GM18870 (cell line): ENCODE measurements around the gene NAXD.

Source experiments
- ATAC-seq: cut with Tn5 transposase; IDR thresholded peaks from one replicate; pipeline ENCODE4 v1.9.1; 2021; ENCODE audit warnings: moderate library complexity; ENCODE audit not compliant: unreplicated experiment

NAXD gene

DNA sequence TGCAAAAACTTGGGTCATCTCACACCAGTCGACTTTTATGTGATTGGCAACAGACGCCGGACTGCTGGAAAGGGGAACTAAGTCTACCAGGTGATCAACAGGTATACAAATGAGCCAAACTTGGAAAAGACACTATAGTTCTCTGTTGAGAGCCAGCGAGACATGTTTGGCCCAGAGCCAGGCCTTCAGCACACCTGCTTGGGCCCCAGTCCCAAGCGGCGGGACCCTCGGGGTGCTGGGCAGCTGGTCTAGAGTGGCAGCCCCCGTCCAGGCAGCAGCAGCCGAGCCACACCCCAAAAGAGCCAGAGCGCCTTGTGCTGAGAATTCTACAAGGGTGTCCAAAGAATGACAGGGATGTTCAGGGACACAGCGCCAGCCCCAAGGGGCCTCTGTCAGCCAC lies 28.0 kb downstream of the NAXD start:
- no peak for ATAC-seq

DNA sequence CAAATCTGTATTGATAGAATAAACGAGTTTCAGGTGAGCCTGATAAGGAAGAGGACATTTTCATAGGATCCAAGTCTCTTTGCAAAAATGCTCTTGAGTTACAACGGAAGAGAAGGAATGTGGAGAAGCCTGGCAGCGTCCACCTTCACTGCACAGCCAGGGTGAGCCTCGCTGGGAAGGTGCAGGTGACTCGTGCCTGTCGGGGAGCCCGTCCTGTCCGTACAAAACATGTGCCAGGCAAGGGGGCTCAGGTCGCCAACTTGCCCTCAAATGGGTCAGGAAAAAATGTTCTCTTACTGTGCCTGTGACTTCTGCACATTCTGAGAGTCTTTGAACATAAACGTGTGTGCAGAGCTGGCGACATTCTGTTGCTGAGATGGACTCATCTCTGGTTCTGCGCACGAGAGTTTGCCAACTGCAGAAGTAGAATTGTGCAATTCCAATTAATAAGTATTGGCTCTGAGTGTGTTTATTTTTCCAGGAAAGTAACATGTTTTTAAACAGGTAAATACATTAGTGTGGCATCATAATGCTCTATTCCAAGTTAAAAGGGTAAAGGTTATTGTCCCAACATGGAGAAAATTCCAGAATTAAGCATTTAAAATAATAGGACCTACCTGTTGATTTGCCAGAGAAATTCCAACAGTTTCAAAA lies 28.6 kb downstream of the NAXD start:
- ATAC-seq = no peak

DNA sequence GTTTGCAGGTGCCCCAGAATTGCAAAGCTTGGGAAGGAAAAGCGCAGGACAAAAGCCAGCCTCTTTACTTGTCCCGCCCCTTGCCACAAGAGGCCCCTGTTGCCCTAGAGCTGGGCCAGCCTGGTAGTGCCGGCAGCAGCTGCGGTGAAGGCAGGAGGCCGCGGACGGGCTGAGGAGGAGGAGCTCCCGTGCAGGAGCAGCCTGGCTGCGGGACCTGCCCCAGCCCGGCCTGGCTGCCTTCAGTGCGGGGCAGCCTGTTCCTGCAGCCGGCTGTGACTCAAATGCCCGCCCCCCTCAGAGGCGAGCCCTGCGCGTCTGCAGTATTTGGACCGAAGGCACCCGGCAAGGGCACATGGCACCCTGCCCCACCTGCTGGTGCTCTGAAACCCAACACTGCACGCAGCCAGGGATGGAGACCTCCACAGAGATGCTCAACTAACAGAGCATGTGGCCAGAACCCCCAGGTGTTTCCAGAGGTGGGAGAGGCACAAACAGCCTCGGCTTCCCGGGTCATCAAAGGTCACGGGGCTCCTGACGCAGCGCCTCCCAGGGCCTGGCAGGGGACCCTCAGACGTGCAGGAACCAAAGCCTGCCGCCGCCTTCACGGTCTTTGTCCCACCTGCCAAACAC lies 29.7 kb downstream of the NAXD start:
- peak; percentile 77 for ATAC-seq

DNA sequence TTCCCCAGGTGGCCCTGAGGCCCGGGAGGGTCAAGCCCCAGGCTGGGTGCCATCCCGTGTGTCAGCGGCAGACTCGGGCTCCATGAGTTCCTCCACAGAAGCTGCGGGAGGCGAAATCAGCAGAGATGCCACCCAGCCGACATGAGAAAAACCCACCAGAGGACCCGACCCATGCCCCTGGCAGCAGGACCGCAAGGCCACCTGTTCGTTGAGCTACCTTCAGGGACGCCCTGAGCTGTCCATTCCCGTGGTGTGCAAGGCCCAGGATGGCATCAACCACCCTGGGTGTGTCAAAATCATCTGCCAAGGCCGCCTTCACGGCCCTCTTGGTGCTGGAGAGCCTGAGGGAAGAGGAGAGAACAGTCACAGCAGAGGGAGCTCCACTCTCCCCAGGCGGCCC lies 30.4 kb downstream of the NAXD start:
- ATAC-seq = no peak

DNA sequence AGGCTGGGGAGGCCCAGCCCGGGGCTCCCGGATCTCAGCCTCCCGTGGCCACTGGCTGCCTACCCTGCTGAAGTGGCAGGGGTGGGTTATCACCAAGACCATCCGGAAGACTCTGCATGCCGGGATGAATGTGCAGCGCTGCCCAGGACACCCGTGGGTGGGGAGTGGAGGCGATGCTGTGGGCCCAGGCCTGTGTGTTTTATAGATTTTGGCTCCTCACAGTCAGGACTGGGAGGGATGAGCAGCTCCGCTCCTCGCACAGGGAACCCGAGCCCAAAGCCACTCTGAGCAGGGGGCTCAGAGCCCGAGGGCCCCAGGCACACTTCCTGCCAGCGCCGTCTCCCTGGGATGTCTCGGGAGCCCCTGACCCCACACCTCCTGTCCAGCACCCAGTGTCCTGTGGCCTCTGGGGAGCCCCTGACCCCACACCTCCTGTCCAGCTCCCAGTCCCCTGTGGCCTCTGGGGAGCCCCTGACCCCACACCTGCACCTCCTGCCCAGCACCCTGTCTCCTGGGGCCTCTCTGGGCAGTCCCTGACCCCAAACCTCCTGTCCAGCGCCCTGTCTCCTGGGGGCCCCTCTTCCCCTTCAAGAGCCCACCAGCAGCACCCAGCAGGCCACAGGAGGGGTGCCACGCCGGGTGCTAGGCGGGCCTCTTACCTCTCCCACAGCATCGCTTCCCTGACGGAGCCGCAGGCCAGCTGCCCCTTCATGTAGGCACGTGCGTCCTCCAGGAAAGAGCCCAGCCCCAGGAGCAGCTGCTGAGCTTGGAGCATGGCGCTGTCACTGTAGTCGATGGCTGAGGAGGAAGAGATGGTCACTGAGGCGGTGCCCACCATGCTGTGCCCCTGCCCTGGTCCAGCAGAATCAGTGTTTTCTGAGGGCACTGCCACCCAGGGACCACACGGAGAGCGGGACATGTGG lies 31.4 kb downstream of the NAXD start:
- no peak for ATAC-seq

DNA sequence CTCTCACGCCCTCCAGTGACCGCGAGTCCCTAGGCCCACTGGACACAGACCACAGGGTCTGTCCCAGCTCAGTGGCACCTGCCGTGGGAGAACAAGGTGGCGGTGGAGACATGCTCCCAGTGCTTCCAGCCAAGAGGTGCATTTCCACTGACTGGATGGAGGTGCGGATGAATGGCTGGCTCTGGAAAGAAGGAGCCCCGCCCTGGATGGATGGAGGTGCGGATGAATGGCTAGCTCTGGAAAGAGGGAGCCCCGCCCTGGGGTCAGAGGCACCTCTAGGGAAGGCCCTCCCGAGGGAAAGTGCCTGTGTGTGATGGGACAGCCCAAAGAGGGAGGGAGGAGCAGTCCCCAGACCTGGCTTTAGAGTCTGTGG lies 32.0 kb downstream of the NAXD start:
- no peak for ATAC-seq

DNA sequence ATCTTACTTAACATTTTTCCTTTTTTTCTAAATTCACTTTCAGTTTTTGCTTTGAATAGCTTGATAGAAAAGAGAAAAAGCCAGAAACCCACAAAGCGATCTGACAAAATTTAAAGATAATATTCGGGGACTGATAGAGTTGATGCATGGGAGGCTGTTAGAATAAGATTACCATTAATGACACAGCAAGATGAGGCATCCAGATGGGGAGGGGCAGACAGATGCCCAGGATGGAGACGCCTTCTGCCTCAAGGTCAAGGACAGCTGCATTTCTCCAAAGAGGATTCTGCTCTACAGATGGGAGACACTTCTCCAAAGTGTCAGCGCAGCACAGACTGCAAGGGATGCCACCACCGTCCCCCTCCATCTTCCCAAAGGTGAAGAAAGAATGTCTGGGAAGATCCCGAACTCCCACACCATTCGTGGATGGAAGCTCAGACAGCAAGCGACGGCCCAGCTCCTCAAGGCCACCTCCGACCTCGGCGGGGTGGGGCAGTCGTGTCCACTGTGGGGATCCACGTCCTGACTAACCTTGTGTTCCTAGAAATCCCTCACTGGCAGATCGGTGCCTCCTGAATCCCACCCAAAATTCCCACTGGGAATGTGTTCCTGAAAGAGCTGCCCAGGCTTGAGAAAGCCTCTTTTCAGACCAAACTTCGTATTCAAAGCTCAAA lies 32.9 kb downstream of the NAXD start:
- no peak for ATAC-seq

DNA sequence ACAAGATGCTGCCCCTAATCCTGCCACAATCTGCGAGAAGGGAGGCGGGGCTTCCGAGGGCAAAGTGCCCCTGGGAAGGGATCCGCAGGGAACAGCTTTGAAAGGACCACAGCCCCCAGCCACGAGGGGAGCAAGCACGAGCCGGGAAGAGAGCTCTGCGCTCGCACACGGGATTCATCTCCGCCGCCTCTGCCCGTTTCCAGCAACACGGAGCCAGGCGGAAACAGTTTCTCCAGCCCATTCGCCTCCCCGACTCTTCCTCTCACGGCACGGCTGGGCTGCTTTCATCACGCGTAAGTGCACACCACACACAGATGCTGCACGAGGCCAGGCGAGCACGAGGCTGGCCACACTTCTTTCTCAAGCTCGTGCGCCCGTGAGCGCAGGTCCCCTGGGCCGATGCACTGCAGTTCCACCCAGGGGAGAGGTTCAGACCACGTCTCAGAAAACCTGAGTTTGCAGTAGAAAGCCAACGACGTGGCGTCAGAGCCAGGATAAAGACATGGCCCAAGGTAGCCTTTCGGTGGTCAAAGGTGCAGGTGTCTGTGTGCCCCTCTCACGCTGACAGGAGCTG lies 33.6 kb downstream of the NAXD start:
- no peak for ATAC-seq

DNA sequence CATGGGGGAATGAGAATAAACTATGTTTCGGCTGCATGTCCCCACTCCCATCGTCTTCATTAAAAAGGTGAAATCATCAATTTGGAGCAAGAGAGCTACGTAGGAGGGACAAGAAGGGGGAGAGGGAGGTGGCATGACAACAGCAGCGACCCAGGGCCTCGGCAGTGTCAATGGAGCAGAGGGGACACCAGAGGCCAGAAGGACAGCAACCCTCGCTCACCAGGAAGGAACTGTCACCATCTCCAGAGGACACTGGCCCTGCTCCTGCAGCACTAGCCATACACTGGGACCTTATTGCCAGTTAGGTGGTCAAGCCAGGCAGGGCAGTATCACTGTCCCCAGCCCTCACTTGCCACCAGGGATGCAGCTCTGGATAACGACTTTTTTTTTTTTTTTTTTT lies 34.2 kb downstream of the NAXD start:
- ATAC-seq = no peak

DNA sequence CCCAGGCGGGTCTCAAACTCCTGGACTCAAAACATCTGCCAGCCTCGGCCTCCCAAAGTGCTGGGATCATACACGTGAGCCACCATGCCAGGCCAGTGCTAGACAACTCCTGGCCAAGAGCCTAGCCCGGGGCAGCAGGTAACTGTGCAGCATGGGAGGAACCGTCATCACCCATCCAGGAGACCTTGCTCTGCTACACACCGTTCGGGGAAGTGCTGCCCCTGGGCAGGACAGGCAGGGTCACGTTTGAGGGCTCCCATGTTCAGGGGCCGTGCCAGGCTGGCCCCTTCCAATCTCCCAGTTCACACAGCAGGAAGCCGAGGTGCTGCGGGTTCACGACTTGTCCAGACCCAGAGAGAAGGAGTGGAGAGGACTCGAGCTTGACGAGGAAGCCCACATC lies 35.1 kb downstream of the NAXD start:
- no peak for ATAC-seq

DNA sequence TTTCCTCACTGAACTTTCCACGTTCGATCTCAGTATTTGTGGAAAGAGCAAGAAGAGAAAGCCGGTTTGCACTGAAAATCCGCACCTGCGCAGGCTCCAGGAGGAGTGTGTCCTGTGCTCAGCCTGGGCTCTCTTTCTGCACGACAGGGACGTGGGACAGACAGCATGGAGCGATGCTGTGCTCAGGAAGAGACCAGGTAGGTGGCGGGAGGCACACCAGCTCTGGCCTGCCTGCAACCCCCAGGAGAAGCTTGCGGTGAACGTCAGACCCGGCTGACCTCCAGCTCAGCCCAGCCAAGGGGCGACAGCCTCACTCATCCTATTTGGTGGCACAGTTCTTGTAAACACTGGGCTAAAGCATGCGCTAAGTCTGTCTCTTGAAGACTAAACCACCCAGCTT lies 35.9 kb downstream of the NAXD start:
- ATAC-seq = no peak

DNA sequence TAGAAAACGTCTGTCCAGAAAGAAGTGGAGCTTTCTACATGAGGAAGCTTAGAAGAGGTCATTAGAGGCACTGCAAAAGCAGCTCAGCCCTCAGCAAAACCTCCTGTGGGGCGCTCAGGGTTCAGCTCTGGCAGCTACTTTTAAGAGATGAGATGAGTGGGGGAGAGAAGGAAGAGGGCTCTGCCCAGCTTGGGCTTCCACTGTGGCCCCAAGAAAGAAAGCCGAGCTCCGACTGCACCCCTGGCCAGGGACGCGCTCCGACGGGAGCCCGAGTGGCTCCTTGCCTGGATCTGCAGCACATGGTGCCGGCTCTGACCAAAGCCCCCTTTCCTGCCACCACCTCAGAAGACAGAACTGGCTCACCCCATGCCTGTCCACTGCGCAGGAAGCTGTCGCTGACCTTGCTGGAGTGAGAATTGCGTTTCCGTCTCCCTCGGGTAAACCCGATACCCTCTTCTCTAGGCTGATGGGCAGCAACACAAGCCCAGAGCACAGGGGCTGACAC lies 36.4 kb downstream of the NAXD start:
- no peak for ATAC-seq

DNA sequence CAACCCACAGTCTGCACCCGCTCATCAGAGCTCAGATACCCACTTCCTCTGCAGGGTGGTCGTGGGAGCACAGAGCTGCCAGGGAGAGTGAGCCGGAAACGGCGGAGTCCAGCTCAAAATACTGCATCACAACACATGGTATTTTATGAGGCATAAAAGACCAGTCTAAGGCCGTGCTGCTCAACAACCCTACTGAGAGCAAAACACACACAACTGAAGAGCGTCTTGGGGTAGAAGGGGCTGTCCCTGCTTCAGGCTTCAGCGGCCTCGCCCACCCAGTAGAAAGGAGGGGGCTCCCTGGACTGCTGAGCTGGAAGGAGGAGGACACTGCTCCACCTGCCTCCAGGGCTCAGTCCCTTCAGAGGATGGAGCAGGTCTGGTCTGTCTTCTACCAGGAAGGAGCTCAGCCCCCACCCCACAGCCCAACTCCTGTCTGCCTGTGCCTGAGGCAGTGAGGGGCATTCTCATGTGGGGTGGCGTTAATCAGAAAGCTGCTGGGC lies 36.9 kb downstream of the NAXD start:
- no peak for ATAC-seq

DNA sequence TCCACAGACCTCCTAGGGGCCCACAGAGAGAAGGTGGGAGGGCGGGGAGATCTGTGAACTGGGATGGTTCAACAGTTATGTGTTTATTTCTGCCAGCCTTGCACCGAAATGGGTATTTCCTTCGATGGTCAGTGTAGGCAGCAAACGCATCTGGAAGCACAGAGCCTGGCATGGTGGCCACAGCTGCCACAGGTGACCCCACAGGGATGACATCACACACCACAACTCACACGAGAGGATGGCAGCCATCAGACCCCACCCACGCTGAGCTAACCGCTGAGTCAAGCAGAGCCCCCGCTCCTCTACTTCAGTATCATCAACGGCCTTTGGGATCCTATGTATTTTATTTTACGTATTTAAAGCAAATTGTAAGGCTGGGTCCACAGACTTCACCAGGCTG lies 37.4 kb downstream of the NAXD start:
- ATAC-seq = no peak

DNA sequence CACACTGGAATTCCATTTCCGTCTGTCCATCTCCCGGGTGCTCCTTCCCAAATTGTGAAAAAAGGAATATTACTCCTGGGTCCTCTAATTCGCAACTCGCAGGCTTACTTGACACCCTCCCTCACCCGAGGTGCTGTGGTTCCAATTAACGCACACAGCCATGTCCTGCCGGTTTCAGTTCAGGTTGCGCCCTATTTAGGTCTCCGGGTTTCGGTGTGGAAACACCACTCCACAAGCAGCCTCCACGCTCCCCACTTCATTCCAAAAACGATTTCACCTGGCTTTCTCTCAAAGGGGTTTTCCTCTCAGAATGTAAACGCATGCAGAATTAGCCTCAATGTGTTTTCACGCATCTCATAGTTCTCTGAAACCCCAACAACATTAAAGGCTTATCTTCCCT lies 37.9 kb downstream of the NAXD start:
- no peak for ATAC-seq

DNA sequence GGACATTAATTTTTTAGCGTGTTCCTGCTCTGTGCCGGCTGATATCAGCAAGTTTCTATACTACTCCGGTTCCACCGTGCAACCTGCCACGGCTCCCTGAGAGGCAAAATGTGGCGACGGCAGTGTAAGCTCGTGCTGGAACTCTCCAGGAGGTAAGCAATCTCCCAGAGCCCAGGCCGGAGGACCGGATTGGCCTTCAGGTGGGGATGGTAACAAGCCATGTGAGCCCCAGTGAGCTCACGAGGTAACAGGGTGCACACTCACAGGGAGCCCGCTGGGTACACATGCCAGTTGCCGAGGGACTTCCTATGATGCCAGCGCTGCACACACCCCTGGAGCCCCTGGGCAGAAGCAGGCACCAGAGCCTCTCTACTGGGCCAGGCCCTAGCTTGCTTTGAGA lies 38.5 kb downstream of the NAXD start:
- no peak for ATAC-seq

DNA sequence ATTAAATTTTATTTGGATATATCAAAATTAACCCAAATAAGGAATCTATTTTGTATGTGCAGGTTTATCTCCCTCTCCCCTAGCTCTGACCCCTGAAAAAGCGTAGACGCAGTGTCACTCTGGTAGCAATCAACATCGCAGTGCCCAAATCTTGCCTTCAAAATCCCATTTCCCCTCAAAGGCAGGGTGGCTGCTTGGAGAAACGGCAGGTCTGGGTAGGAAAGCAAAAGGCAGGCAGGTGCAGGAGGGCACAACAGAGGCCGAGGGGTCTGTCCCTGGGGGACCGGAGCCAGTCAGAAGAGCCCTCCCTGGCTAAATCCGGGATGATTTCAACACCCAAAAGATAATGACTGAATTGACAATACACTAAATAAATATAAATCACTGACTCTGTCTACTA lies 41.9 kb downstream of the NAXD start:
- no peak for ATAC-seq

DNA sequence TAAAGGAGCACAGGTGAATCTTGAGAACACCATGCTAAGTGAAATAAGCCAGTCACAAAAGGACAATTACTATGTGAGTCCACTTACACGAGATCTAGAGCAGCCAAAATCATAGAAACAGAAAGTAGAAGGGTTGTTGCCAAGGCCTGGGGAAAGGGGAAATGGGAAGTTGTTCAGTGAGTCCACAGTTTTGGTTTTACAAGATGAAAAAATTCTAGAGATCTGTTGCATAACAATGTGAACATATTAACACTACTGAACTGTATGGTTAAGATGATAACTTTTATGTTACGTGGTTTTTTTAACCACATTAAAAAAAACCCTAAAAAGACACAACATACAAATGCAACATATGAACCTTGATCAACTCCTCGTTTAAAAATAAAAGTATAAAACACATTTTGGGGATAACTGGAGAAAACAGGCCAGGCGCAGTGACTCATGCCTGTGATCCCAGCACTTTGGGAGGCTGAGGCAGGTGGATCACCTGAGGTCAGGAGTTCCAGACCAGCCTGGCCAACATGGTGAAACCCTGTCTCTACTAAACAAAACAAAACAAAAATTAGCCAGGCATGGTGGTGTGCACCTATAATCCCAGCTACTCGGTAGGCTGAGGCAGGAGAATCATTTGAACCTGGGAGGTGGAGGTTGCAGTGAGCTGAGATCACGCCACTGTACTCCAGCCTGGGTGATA lies 43.0 kb downstream of the NAXD start:
- peak; percentile 96 for ATAC-seq

DNA sequence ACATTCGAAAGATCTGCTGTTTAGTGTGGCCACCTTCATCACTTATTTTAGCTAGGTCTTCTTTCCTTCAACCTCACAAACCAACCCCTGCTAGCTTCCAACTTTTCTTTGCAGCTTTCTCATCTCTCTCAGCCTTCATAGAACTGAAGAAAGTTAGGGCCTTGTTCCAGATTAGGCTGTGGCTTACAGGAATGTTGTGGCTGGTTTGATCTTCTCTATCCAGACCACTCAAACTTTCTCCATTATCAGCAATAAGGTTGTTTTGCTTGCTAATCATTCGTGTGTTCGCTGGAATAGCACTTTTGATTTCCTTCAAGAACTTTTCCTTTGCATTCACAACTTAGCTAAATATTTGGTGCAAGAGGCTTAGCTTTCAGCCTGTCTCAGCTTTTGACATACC lies 45.9 kb downstream of the NAXD start:
- no peak for ATAC-seq

DNA sequence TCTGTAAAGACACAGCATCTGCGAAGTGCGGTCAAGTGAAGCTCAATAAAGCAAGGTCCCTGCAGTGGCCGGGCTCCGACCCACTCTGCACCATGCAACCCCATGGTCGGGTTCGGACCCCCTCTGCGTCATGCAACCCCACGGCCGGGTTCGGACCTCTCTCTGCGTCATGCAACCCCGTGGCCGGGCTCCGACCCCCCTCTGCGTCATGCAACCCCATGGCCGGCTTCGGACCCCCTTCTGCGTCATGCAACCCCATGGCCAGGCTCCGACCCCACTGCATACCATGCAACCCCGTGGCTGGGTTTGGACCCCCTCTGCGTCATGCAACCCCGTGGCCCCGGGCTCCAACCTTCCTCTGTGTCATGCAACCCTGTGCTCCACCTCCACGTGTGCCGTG lies 46.7 kb downstream of the NAXD start:
- ATAC-seq = no peak
